Body of pancreas (tissue), 4 donors: ENCODE results near the gene GALNT14. TPM values are rescaled to one million over a fixed set of nuclear protein-coding genes. Genes with fewer than 3 reads are reported as not detected.

Source experiments
- ATAC-seq: fragments of 150-250 bp; one replicate; pipeline ENCODE4 v1.9.1; 2016
- DNase-seq, 4 donors: peaks; one replicate each; pipeline ENCODE4 v3.0.0-alpha.2; 2019
- H3K27ac ChIP-seq, 4 donors: fragments of 200-600 bp; sonication (generic); 1 replicate in 3 of 4; 2 replicates in 1 of 4; pipeline versions ENCODE4 v1.5.1 to v1.6.1; 2016 to 2019; ENCODE audit warnings: mild to moderate bottlenecking in 1 of 4, mixed read lengths in 1 of 4, moderate library complexity in 1 of 4
- H3K27me3 ChIP-seq, 2 donors: fragments of 200-600 bp; sonication (generic); one replicate each; pipeline ENCODE4 v1.6.0; 2016; ENCODE audit warnings: mild to moderate bottlenecking in 1 of 2
- H3K36me3 ChIP-seq, 2 donors: fragments of 200-600 bp; sonication (generic); replicated peaks in 1 of 2; 2 replicates each; pipeline ENCODE4 v1.5.1; 2016; ENCODE audit warnings: low read depth in 2 of 2; ENCODE audit not compliant: insufficient read depth in 1 of 2
- H3K4me1 ChIP-seq: fragments of 200-600 bp; sonication (generic); one replicate; pipeline ENCODE4 v1.6.0; 2016
- H3K4me3 ChIP-seq, 2 donors: fragments of 200-600 bp; sonication (generic); 1 replicate in 1 of 2; 2 replicates in 1 of 2; pipeline ENCODE4 v1.5.1; 2016 to 2019
- H3K9me3 ChIP-seq, 3 donors: fragments of 200-600 bp; sonication (generic); 1 replicate in 2 of 3; 2 replicates in 1 of 3; pipeline ENCODE4 v1.5.1; 2016
- CTCF ChIP-seq, 7 experiments: fragments of 450-650 bp in 4 of 7; fragments of 200-600 bp in 3 of 7; sonication (generic) in 3 of 7; IDR thresholded peaks; one replicate each; pipeline ENCODE4 v1.5.1; 2016 to 2019; ENCODE audit warnings: antibody characterized with exemption in 7 of 7
- POLR2A ChIP-seq, 3 donors: fragments of 450-650 bp; IDR thresholded peaks; one replicate each; pipeline ENCODE4 v1.6.1; 2016; ENCODE audit warnings: antibody characterized with exemption in 3 of 3, mild to moderate bottlenecking in 2 of 3
- WGBS, 2 donors: methylation state at CpG; one replicate each; pipeline ENCODE4 v1.1.5; 2017; 5-methylcytosine and 5-hydroxymethylcytosine counted together
- intact Hi-C: fragments of 100-400 bp; cut with DNase I; formaldehyde crosslinking; loops from one replicate; pipeline ENCODE4 v1.15.1; 2023
- total RNA-seq, 2 donors: library from RNA; depleted of rRNA; stranded (reverse); fragments of >200 nt; gene quantifications; one replicate each; pipeline ENCODE4 v1.1.0, GENCODE V29; 2016

GALNT14 gene
- total RNA-seq, 2 donors from 2014 or later = 2.6 to 6.7 TPM

- no peak for DNase-seq
- intact Hi-C loops = no loop called here
Observed at GRCh38 chr2:30981096-30981495, 157.1 kb downstream of the GALNT14 start.

DNA sequence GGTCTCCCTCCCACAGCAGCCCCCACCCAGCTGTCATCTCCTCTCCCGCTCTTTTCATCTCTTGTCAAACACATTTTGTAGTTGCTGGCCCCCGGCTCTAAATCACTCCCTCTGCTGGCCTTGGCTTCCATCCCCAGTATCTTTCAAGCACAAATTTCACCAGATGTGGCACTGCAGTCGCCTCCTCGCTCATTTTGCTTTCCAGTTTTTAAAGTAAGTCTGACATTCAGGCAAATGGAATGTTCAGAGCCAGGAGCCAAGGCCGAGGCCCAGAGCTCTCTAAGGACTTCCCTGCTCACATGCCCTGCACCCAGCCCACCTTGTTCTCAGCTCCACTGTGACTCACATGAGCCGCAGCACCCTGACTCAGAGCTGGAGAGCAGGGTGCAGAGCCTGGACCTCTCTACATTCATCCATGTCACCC is 158.4 kb downstream of the GALNT14 start:
- no peak for TF ChIP-seq CTCF (IDR thresholded peaks at IDR 0.05)
- no peak for TF ChIP-seq POLR2A (IDR thresholded peaks at IDR 0.05)
- intact Hi-C loops = no loop called here
- DNase-seq (no peak), ATAC-seq (no peak)
- no peaks in the 10 kb centered on the region for H3K9me3 ChIP-seq
- no peak overlapping the region for H3K4me3 ChIP-seq
- H3K4me1 ChIP-seq = no peaks in the 10 kb centered on the region
- no peaks in the 10 kb centered on the region for H3K36me3 ChIP-seq
- no peak overlapping the region for H3K27ac ChIP-seq
- 66 to 70% methylated on average over 6 of the region's 6 CpGs for WGBS, 2 donors
- no peaks in the 10 kb centered on the region for H3K27me3 ChIP-seq

More at GRCh38 chr2:30981096-30981495, 157.1 kb downstream of the GALNT14 start:
- Histone ChIP-seq H3K4me3 (no peak overlapping the region), H3K36me3 (no peaks in the 10 kb centered on the region), H3K27me3 (no peaks in the 10 kb centered on the region), H3K9me3 (no peaks in the 10 kb centered on the region), H3K4me1 (no peaks in the 10 kb centered on the region), H3K27ac (no peak overlapping the region)
- ATAC-seq = no peak
- no peak for TF ChIP-seq POLR2A (IDR thresholded peaks at IDR 0.05)
- TF ChIP-seq CTCF (IDR thresholded peaks at IDR 0.05) = no peak
- WGBS, 2 donors = 62 to 74% methylated on average over 3 of the region's 3 CpGs

GRCh38 chr2:30978854-30979253 is 159.4 kb downstream of the GALNT14 start:
- no peaks in the 10 kb centered on the region for H3K9me3 ChIP-seq
- no peak for TF ChIP-seq POLR2A (IDR thresholded peaks at IDR 0.05)
- TF ChIP-seq CTCF (IDR thresholded peaks at IDR 0.05) = no peak
- ATAC-seq (no peak), DNase-seq (no peak)
- intact Hi-C loops = no loop called here
- no peaks in the 10 kb centered on the region for H3K36me3 ChIP-seq
- H3K27ac ChIP-seq = no peak overlapping the region
- no peaks in the 10 kb centered on the region for H3K27me3 ChIP-seq
- no peak overlapping the region for H3K4me3 ChIP-seq
- 87 to 92% methylated on average over 5 to 6 of the region's 6 CpGs for WGBS, 2 donors
- H3K4me1 ChIP-seq = no peaks in the 10 kb centered on the region

DNA sequence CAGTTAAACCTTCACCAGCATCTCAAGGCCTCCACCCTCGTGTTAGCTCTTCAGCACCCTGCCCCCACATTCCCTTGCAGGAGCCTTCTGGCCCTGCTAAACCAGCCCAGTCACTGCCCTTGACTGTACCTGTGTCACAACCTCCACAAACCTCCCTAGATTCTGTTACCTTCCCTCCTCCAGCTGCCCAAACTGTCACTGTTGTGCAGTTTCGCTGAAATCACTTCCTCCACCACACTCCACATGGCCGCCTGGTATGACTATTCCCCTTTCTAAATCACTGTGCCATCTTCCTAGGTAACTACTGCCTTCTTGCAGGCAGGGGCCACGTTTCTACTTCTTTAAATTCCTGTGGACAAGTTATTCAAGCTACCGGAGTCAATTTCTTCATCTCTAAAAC is 160.2 kb downstream of the GALNT14 start:
- H3K4me3 ChIP-seq = no peak overlapping the region
- H3K27me3 ChIP-seq = no peaks in the 10 kb centered on the region
- WGBS, 2 donors = 57 to 61% methylated on average over 5 of the region's 5 CpGs
- no peaks in the 10 kb centered on the region for H3K36me3 ChIP-seq
- no peaks in the 10 kb centered on the region for H3K9me3 ChIP-seq
- TF ChIP-seq CTCF (IDR thresholded peaks at IDR 0.05) (no peak), POLR2A (IDR thresholded peaks at IDR 0.05) (no peak)
- DNase-seq = no peak
- no peak overlapping the region for H3K27ac ChIP-seq
- intact Hi-C loops = no loop called here
- no peak for ATAC-seq
- no peaks in the 10 kb centered on the region for H3K4me1 ChIP-seq

- Histone ChIP-seq H3K9me3 (no peaks in the 10 kb centered on the region), H3K36me3 (no peaks in the 10 kb centered on the region), H3K27me3 (no peaks in the 10 kb centered on the region), H3K27ac (no peak overlapping the region), H3K4me3 (no peak overlapping the region), H3K4me1 (no peaks in the 10 kb centered on the region)
- WGBS, 2 donors = 60 to 61% methylated on average over 3 of the region's 3 CpGs
- ATAC-seq (no peak), DNase-seq (no peak)
- intact Hi-C loops = no loop called here
- TF ChIP-seq POLR2A (IDR thresholded peaks at IDR 0.05) = no peak
- TF ChIP-seq CTCF (IDR thresholded peaks at IDR 0.05) = no peak
Observed at GRCh38 chr2:30975156-30975555, 163.1 kb downstream of the GALNT14 start.
